GM10847 (cell line): ENCODE data around the gene DEFB125.

Source experiments
- POLR2A ChIP-seq: IDR thresholded peaks from 2 replicates; pipeline ENCODE4 v1.6.1; 2011; ENCODE audit not compliant: insufficient read length; ENCODE audit errors: extremely low read depth

Gene DEFB125

DNA sequence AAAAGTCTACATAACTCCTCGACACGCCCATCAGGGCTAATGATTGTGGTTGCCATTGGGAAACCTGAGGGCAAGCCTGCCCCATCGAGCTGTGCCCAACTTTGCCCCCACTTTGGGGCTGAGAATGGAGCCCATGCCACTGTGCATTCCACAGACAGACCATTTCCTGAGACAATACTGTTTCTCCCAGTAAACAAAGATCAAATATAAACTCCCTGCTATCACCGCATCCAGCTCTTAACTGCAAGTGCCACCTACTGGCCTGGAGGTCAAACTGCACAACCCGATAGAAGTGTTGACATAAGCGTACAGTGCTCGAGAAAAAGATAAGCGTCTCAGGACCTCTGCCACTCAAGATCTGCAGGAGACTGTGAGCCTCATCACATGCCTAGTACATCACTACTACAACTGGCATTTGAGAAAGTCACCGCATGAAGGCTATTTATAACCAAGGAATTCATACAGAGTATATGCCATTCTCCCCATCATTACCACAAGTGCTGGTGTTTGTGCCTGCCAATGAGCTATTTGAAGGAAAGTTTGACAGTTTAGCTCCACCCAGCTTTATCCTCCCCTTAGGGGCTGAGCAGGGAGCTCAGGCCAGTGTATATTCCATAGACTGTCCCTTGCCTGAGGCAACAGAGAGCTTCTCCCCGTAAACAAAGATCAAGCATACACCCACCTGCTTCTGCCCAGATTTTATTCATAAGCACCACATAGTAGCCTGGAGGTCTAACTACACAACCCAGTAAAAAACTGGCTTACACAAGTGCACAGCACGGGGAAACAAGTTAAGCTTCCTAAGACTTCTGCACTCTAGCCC, 50.4 kb downstream of the DEFB125 start:
- TF ChIP-seq POLR2A: no peak

DNA sequence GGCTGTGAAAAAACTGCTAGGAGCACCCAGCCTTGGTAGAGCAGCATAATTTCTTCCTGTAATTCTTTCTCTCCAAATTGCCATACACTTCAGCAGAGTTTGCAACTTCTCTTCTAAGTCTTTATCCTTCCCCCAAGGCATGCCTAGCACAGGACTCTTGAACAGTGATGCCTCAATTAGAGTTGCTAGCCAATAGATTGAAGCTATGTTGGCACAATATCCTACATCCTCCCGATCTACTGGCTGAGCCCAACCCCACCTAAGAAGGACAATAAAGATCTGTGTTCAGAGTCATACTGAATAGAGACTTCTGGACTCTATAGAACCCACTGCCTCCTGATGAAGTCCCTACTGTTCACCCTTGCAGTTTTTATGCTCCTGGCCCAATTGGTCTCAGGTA, 54.8 kb downstream of the DEFB125 start, which contains the start of gene DEFB126:
TSS of gene DEFB126 (plus strand) at position 301 of the 400 bp plus-strand sequence. CDS start at position 340, 39 bp downstream.
- TF ChIP-seq POLR2A: no peak

DNA sequence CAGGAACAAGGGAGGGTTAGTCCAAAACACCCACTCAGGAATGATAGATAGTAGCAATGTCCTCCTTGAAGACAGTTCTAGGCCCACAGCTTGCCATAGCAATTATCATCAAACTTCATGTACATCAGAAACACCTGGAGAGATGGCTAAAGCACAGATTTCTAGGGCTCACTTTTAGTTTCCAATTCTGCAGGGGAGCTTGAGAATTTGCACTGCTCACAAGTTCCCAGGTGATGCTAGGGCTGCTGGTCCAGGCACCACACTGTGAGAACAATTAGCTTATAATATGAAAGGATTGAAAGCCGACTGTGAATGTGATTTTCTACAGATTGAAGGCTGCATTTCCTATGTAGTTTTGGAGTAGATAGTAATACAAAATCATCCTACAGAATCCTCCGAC, 58.4 kb downstream of the DEFB125 start:
- no peak for TF ChIP-seq POLR2A
